ENCODE measurements around the gene KDELR3. TPM values are rescaled to one million over a fixed set of nuclear protein-coding genes. Genes with fewer than 3 reads are reported as not detected.

The KDELR3 gene
- polyA plus RNA-seq, 3 donors from 2014 or later = 0.56 TPM; not detected in 2

GRCh38 chr22:38489561-38490145 lies 21.8 kb downstream of the KDELR3 start:
- no peak overlapping the region for H3K4me3 Mint-ChIP-seq
- peaks cover 17 to 74% (median 53%) of the 10 kb centered on the region in 3 donors for H3K36me3 Mint-ChIP-seq
- DNase-seq = no peak
- no peaks in the 10 kb centered on the region for H3K9me3 Mint-ChIP-seq
- H3K4me1 Mint-ChIP-seq = peaks cover 22 to 52% of the 10 kb centered on the region in 2 donors
- peaks cover 2 to 3% (median 2%) of the 10 kb centered on the region in 3 donors for H3K27me3 Mint-ChIP-seq (ENCODE audit: low read depth in 3 of 3)
- peak overlapping the region in 4 of 6 donors; percentile 22 to 76 (median 50) for H3K27ac Mint-ChIP-seq

DNA sequence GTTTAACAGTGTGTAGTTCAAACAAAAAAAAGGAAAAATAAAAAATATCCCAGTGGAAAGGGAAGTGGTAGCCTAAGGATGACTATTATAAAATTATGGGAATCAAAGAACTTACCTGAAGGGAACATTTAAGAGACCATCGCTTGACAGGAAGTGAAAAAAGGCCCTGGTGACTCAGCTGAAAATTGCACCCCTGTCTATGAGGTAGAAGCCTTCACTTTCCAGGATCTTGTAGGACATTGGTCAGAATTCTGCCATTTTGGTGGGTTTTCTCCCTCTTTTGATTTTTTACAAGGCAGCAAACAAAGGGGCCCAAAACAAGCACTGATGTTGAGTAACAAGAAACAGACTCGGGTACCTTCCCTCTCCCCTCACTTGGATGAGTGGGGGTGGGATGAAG lies 22.6 kb downstream of the KDELR3 start:
- no peak overlapping the region for H3K4me3 Mint-ChIP-seq
- no peak for DNase-seq
- H3K27me3 Mint-ChIP-seq (ENCODE audit: low read depth in 3 of 3) = peaks cover 2 to 3% (median 2%) of the 10 kb centered on the region in 3 donors
- H3K27ac Mint-ChIP-seq = peak overlapping the region in 4 of 6 donors; percentile 57 to 79 (median 76)
- no peaks in the 10 kb centered on the region for H3K9me3 Mint-ChIP-seq
- H3K36me3 Mint-ChIP-seq = peaks cover 13 to 73% (median 56%) of the 10 kb centered on the region in 3 donors
- peaks cover 25 to 58% of the 10 kb centered on the region in 2 donors for H3K4me1 Mint-ChIP-seq

GRCh38 chr22:38490915-38491314 lies 23.0 kb downstream of the KDELR3 start:
- no peak for DNase-seq
- H3K4me1 Mint-ChIP-seq = peaks cover 25 to 60% of the 10 kb centered on the region in 2 donors
- H3K4me3 Mint-ChIP-seq = no peak overlapping the region
- H3K36me3 Mint-ChIP-seq = peaks cover 13 to 72% (median 52%) of the 10 kb centered on the region in 3 donors
- H3K27me3 Mint-ChIP-seq (ENCODE audit: low read depth in 3 of 3) = peaks cover 2 to 3% (median 2%) of the 10 kb centered on the region in 3 donors
- H3K27ac Mint-ChIP-seq = peak overlapping the region in 4 of 6 donors; percentile 57 to 79 (median 76)
- no peaks in the 10 kb centered on the region for H3K9me3 Mint-ChIP-seq

DNA sequence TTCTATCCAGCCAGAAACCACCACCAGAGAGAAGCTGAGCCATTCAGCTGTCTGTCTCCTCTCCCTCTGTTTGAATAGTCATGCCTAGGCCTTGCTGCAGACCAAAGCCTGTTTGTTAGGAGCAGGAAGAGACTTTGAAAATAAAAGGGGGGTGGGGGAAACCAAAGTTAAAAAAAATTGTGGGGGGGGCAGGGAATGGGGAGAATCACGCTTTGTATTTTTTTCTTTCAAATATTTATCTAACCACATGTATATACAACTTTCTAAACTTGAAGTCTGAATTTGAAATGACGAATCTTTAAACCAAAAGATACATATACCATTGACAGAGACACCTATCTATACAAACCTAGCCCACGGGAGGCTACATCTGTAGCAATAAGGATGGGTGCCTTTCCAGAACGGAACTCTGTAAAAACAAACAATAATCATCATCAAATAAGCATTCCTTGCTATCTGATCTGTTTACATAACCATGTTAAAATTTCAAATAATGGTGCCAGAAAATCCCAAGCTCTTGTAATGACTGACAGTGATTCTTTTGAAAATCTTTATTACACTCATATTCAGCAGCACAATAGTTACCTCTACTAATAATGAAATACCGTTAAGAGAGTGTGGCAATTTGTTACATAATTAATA lies 23.9 kb downstream of the KDELR3 start:
- H3K27ac Mint-ChIP-seq = peak overlapping the region in 3 of 6 donors; percentile 36 to 61 (median 53)
- peaks cover 25 to 58% of the 10 kb centered on the region in 2 donors for H3K4me1 Mint-ChIP-seq
- H3K27me3 Mint-ChIP-seq (ENCODE audit: low read depth in 3 of 3) = peaks cover 0 to 2% (median 2%) of the 10 kb centered on the region in 3 donors
- H3K4me3 Mint-ChIP-seq = no peak overlapping the region
- DNase-seq = no peak
- H3K36me3 Mint-ChIP-seq = peaks cover 13 to 68% (median 47%) of the 10 kb centered on the region in 3 donors
- no peaks in the 10 kb centered on the region for H3K9me3 Mint-ChIP-seq

DNA sequence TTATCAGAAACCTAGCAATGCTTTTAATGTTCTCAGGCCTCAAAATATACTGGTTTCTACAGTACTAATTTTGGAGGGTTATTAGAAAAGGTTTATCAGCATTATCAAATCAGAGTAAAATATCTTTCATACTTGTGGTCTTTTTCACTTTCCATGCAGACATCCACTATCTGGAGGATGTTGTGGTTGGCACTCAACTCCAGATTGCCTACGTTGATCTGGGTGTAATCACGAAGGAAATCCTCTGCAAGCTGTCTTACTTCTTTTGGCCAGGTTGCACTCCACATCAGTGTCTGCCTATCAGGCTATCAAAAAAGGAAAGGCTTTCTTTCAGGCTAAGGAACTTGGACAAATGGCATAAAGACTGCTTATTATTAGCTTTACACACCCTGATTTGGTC lies 26.6 kb downstream of the KDELR3 start:
- Mint-ChIP-seq H3K9me3 (no peaks in the 10 kb centered on the region), H3K27ac (peak overlapping the region; percentile 39 to 75 (median 56)), H3K4me3 (no peak overlapping the region), H3K27me3 (ENCODE audit: low read depth in 3 of 3) (peaks cover 0 to 2% (median 2%) of the 10 kb centered on the region in 3 donors), H3K4me1 (peaks cover 29 to 61% of the 10 kb centered on the region in 2 donors), H3K36me3 (peaks cover 16 to 64% (median 46%) of the 10 kb centered on the region in 3 donors)
- DNase-seq = no peak

DNA sequence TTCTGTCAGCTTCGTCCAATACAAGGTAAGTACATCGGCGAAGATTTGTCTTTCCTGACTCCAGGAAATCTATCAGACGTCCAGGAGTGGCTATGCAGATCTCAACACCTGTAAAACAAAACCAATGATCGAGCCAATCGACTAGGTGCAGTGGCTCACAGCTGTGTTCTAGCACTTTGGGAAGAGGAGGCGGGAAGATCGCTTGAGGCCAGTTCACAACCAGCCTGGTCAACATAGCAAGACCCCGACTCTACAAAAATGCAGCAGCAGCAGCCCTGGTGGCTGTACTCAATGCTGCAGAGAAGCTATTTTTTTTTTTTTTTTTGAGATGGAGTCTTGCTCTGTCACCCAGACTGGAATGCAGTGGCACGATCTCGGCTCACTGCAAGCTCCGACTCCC lies 27.0 kb downstream of the KDELR3 start:
- no peak overlapping the region for H3K4me3 Mint-ChIP-seq
- H3K36me3 Mint-ChIP-seq = peaks cover 14 to 61% (median 44%) of the 10 kb centered on the region in 3 donors
- H3K27ac Mint-ChIP-seq = peak overlapping the region; percentile 39 to 75 (median 56)
- H3K4me1 Mint-ChIP-seq = peaks cover 31 to 59% of the 10 kb centered on the region in 2 donors
- H3K9me3 Mint-ChIP-seq = no peaks in the 10 kb centered on the region
- DNase-seq = no peak
- peaks cover 0 to 2% (median 0%) of the 10 kb centered on the region in 3 donors for H3K27me3 Mint-ChIP-seq (ENCODE audit: low read depth in 3 of 3)

- Mint-ChIP-seq H3K4me1 (peaks cover 53 to 74% of the 10 kb centered on the region in 2 donors), H3K4me3 (no peak overlapping the region), H3K27me3 (ENCODE audit: low read depth in 3 of 3) (no peaks in the 10 kb centered on the region), H3K36me3 (peaks cover 14 to 59% (median 41%) of the 10 kb centered on the region in 3 donors), H3K9me3 (no peaks in the 10 kb centered on the region), H3K27ac (peak overlapping the region in 2 of 6 donors; percentile 12 to 30)
- no peak for DNase-seq
These were observed 30.0 kb downstream of the KDELR3 start for GRCh38 chr22:38497869-38498268.

GRCh38 chr22:38501797-38502672 lies 34.1 kb downstream of the KDELR3 start:
- peaks cover 10 to 24% (median 19%) of the 10 kb centered on the region in 3 donors for H3K27me3 Mint-ChIP-seq (ENCODE audit: low read depth in 3 of 3)
- H3K36me3 Mint-ChIP-seq = peaks cover 15 to 44% (median 23%) of the 10 kb centered on the region in 3 donors
- H3K4me3 Mint-ChIP-seq = peak overlapping the region; percentile 91 to 99 (median 96)
- DNase-seq = no peak
- no peaks in the 10 kb centered on the region for H3K9me3 Mint-ChIP-seq
- peaks cover 69 to 79% of the 10 kb centered on the region in 2 donors for H3K4me1 Mint-ChIP-seq
- H3K27ac Mint-ChIP-seq = peak overlapping the region; percentile 84 to 100 (median 90)

- Mint-ChIP-seq H3K9me3 (no peaks in the 10 kb centered on the region), H3K4me1 (peaks cover 67 to 83% of the 10 kb centered on the region in 2 donors), H3K27me3 (ENCODE audit: low read depth in 3 of 3) (peaks cover 10 to 24% (median 19%) of the 10 kb centered on the region in 3 donors), H3K36me3 (peaks cover 15 to 40% (median 19%) of the 10 kb centered on the region in 3 donors), H3K27ac (peak overlapping the region; percentile 90 to 100 (median 98)), H3K4me3 (peak overlapping the region; percentile 91 to 99 (median 96))
- no peak for DNase-seq
These were observed 35.1 kb downstream of the KDELR3 start for GRCh38 chr22:38503021-38503420.

GRCh38 chr22:38504731-38505540 lies 37.0 kb downstream of the KDELR3 start:
- H3K27ac Mint-ChIP-seq = peak overlapping the region; percentile 93 to 100 (median 98)
- DNase-seq = peak; percentile 61 to 66 (median 64)
- H3K4me1 Mint-ChIP-seq = peaks cover 67 to 71% of the 10 kb centered on the region in 2 donors
- peak overlapping the region; percentile 91 to 99 (median 96) for H3K4me3 Mint-ChIP-seq
- H3K9me3 Mint-ChIP-seq = no peaks in the 10 kb centered on the region
- H3K27me3 Mint-ChIP-seq (ENCODE audit: low read depth in 3 of 3) = peaks cover 10 to 24% (median 23%) of the 10 kb centered on the region in 3 donors
- peaks cover 8 to 28% (median 13%) of the 10 kb centered on the region in 3 donors for H3K36me3 Mint-ChIP-seq

- peaks cover 65 to 71% of the 10 kb centered on the region in 2 donors for H3K4me1 Mint-ChIP-seq
- DNase-seq = peak in 1 of 3 donors; percentile 67
- peak overlapping the region; percentile 98 to 100 (median 99) for H3K4me3 Mint-ChIP-seq
These were observed 37.7 kb downstream of the KDELR3 start for GRCh38 chr22:38505541-38506117.

More at GRCh38 chr22:38505541-38506117, 37.7 kb downstream of the KDELR3 start:
- peaks cover 8 to 25% (median 13%) of the 10 kb centered on the region in 3 donors for H3K36me3 Mint-ChIP-seq
- peak overlapping the region; percentile 99 to 100 (median 100) for H3K27ac Mint-ChIP-seq
- H3K27me3 Mint-ChIP-seq (ENCODE audit: low read depth in 3 of 3) = peaks cover 10 to 24% (median 23%) of the 10 kb centered on the region in 3 donors
- no peaks in the 10 kb centered on the region for H3K9me3 Mint-ChIP-seq
